GM23248 (cell line): ENCODE results near the gene SNTA1. TPM values are rescaled to one million over a fixed set of nuclear protein-coding genes. Genes with fewer than 3 reads are reported as not detected.
A peak's percentile ranks its signal among the peaks of the same experiment; 100 is the strongest.

Source experiments
- DNase-seq: peaks from one replicate; pipeline ENCODE4 v3.0.0-alpha.2; 2015
- H2AFZ ChIP-seq: fragments of 200-600 bp; sonication (generic); 2 replicates; pipeline ENCODE4 v1.6.1; 2016; ENCODE audit warnings: antibody characterized with exemption
- H3F3A ChIP-seq: fragments of 200-600 bp; sonication (generic); 2 replicates; pipeline ENCODE4 v1.6.1; 2016; ENCODE audit warnings: mild to moderate bottlenecking, antibody characterized with exemption, mixed run types; ENCODE audit not compliant: insufficient read depth
- H3K27ac ChIP-seq: fragments of 200-600 bp; sonication (generic); 2 replicates; pipeline ENCODE4 v1.5.1; 2016; ENCODE audit warnings: mild to moderate bottlenecking
- H3K27me3 ChIP-seq: fragments of 200-600 bp; sonication (generic); replicated peaks from 2 replicates; pipeline ENCODE4 v1.6.1; 2016; ENCODE audit warnings: mild to moderate bottlenecking; ENCODE audit not compliant: insufficient read depth
- H3K36me3 ChIP-seq: fragments of 200-600 bp; sonication (generic); 2 replicates; pipeline ENCODE4 v1.6.1; 2016; ENCODE audit warnings: low read depth, mild to moderate bottlenecking
- H3K4me1 ChIP-seq: fragments of 200-600 bp; sonication (generic); 2 replicates; pipeline ENCODE4 v1.6.1; 2016; ENCODE audit warnings: mild to moderate bottlenecking; ENCODE audit not compliant: insufficient read depth
- H3K4me2 ChIP-seq: fragments of 200-600 bp; sonication (generic); one replicate; pipeline ENCODE4 v1.6.1; 2016; ENCODE audit warnings: mild to moderate bottlenecking; ENCODE audit not compliant: unreplicated experiment
- H3K4me3 ChIP-seq: fragments of 200-600 bp; sonication (generic); 2 replicates; pipeline ENCODE4 v1.5.1; 2016; ENCODE audit warnings: mild to moderate bottlenecking
- H3K79me2 ChIP-seq: fragments of 200-600 bp; sonication (generic); 2 replicates; pipeline ENCODE4 v1.6.1; 2016; ENCODE audit warnings: mild to moderate bottlenecking; ENCODE audit not compliant: insufficient read depth
- H3K9ac ChIP-seq: fragments of 200-600 bp; sonication (generic); 2 replicates; pipeline ENCODE4 v1.6.1; 2016; ENCODE audit warnings: mild to moderate bottlenecking
- H3K9me2 ChIP-seq: fragments of 200-600 bp; sonication (generic); 2 replicates; pipeline ENCODE4 v1.6.1; 2016; ENCODE audit warnings: mixed run types, mild to moderate bottlenecking, moderate library complexity; ENCODE audit not compliant: insufficient read depth
- H3K9me3 ChIP-seq: fragments of 200-600 bp; sonication (generic); one replicate; pipeline ENCODE4 v1.6.1; 2017; ENCODE audit warnings: low read depth
- H4K20me1 ChIP-seq: fragments of 200-600 bp; sonication (generic); 2 replicates; pipeline ENCODE4 v1.6.0; 2016; ENCODE audit not compliant: insufficient read depth
- EZH2 ChIP-seq: fragments of 200-600 bp; sonication (generic); IDR thresholded peaks from 2 replicates; pipeline ENCODE4 v1.6.1; 2018; ENCODE audit warnings: antibody characterized with exemption, mild to moderate bottlenecking; ENCODE audit not compliant: insufficient read depth, poor library complexity, severe bottlenecking
- EZH2phosphoT487 ChIP-seq: fragments of 200-600 bp; sonication (generic); IDR thresholded peaks from 2 replicates; pipeline ENCODE4 v1.6.1; 2018; ENCODE audit warnings: antibody characterized with exemption, moderate library complexity, mild to moderate bottlenecking, low read depth; ENCODE audit not compliant: insufficient read depth
- WGBS, 2 experiments: methylation state at CpG; one replicate each; pipeline ENCODE4 v1.1.6; 2015 to 2017; ENCODE audit warnings: low lambda C conversion rate in 2 of 2, low coverage in 1 of 2; ENCODE audit errors: missing lambda C conversion rate in 2 of 2; 5-methylcytosine and 5-hydroxymethylcytosine counted together
- in situ Hi-C: fragments of 300-500 bp; cut with MboI; formaldehyde crosslinking; loops from 2 replicates; pipeline ENCODE4 v1.15.0; 2020
- polyA plus RNA-seq: library from polyadenylated mRNA; unstranded; fragments of >200 nt; fragmentation: Nextera tagmentation; extraction: Ambion mirVana; gene quantifications from 2 replicates; pipeline ENCODE4 v1.2.1, GENCODE V29; 2016
- total RNA-seq: library from RNA; depleted of rRNA; stranded (reverse); fragments of >200 nt; shearing (Covaris generic); gene quantifications from 2 replicates; pipeline ENCODE4 v1.2.3, GENCODE V29; 2014

SNTA1 gene
- total and polyA plus RNA-seq, 2 experiments from 2014 or later = 10.2 to 24.5 TPM

DNA sequence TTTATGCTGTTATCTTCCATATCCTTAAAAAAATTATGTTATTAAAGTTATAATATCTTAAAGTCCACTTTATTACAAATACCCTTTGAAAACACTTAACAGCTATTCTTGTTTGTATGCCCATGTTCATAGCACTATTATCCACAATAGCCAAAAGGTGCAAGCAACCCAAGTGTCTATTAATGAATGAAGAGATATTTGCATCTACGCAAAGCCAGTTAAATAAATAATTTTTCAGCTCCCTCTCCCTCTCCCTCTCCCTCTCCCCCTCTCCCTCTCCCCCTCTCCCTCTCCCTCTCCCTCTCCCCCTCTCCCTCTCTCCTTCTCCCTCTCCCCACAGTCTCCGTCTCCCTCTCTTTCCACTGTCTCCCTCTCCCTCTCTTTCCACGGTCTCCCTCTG is 55.3 kb downstream of the SNTA1 start:
- H3K27ac ChIP-seq = no peak overlapping the region

GRCh38 chr20:33387177-33387576 is 56.4 kb downstream of the SNTA1 start:
- no peaks in the 10 kb centered on the region for H3K9me2 ChIP-seq
- no peak overlapping the region for H3K4me3 ChIP-seq
- no peaks in the 10 kb centered on the region for H3K79me2 ChIP-seq
- peak overlapping the region; percentile 45; the same call in 1 of the 2 replicates for H3K9ac ChIP-seq
- peak; percentile 85 for DNase-seq
- H4K20me1 ChIP-seq = no peaks in the 10 kb centered on the region
- 32 to 49% methylated on average over 7 of the region's 7 CpGs for WGBS, 2 experiments
- peak overlapping the region; percentile 36 for H3K27ac ChIP-seq
- in situ Hi-C loops = no loop called here
- H3K9me3 ChIP-seq = no peaks in the 10 kb centered on the region
- peaks cover 19% of the 10 kb centered on the region; the same call in 1 of the 2 replicates for H3K36me3 ChIP-seq
- H3K4me1 ChIP-seq = peaks cover 9% of the 10 kb centered on the region
- no peak for TF ChIP-seq EZH2phosphoT487
- no peak for TF ChIP-seq EZH2
- H3F3A ChIP-seq = peaks cover 8% of the 10 kb centered on the region; the same call in 1 of the 2 replicates
- H3K27me3 ChIP-seq = no peaks in the 10 kb centered on the region
- H2AFZ ChIP-seq = no peak overlapping the region
- H3K4me2 ChIP-seq = no peak overlapping the region

More for the DNA sequence above, 55.3 kb downstream of the SNTA1 start:
- no peak overlapping the region for H3K4me2 ChIP-seq
- DNase-seq = no peak
- no peak overlapping the region for H3K4me3 ChIP-seq
- H3K4me1 ChIP-seq = peaks cover 14% of the 10 kb centered on the region
- no peaks in the 10 kb centered on the region for H3K9me3 ChIP-seq
- H2AFZ ChIP-seq = no peak overlapping the region
- no peak for TF ChIP-seq EZH2
- TF ChIP-seq EZH2phosphoT487 = no peak
- H3K79me2 ChIP-seq = no peaks in the 10 kb centered on the region
- no peaks in the 10 kb centered on the region for H3K27me3 ChIP-seq
- H3K9ac ChIP-seq = no peak overlapping the region
- H4K20me1 ChIP-seq = no peaks in the 10 kb centered on the region
- in situ Hi-C loops = no loop called here
- H3F3A ChIP-seq = peaks cover 19% of the 10 kb centered on the region
- 87 to 97% methylated on average over 3 of the region's 3 CpGs for WGBS, 2 experiments
- no peaks in the 10 kb centered on the region for H3K9me2 ChIP-seq
- H3K36me3 ChIP-seq = peaks cover 17% of the 10 kb centered on the region; the same call in 1 of the 2 replicates

DNA sequence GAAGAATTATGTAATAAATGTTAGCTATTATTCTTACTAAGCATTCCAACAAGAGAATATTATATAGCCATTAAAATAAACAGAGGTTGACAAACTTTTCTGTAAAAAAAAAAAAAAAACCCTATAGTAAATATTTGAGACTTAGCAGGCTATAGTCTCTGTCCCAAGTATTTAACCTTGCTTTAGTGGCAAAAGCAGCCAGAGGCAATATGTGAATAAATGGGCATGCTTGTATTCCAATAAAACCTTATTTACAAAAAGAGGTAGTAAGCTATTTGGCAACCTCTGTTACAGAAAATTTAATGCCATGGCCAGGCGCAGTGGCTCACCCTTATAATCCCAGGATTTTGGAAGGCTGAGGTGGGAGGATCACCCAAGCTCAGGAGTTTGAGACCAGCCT is 56.9 kb downstream of the SNTA1 start:
- Histone ChIP-seq H3K4me3 (no peak overlapping the region), H3K79me2 (no peaks in the 10 kb centered on the region), H3K27ac (peak overlapping the region; percentile 36), H3K4me2 (no peak overlapping the region), H3K9ac (peak overlapping the region; percentile 45; the same call in 1 of the 2 replicates), H2AFZ (no peak overlapping the region), H3K4me1 (peaks cover 4% of the 10 kb centered on the region), H3K9me2 (no peaks in the 10 kb centered on the region), H3K9me3 (no peaks in the 10 kb centered on the region), H3K27me3 (no peaks in the 10 kb centered on the region), H3K36me3 (peaks cover 21% of the 10 kb centered on the region; the same call in 1 of the 2 replicates), H3F3A (peaks cover 3% of the 10 kb centered on the region; the same call in 1 of the 2 replicates), H4K20me1 (no peaks in the 10 kb centered on the region)
- 100% methylated on average over 1 of the region's 1 CpG for WGBS, 2 experiments
- in situ Hi-C loops = no loop called here
- DNase-seq = no peak
- no peak for TF ChIP-seq EZH2phosphoT487
- TF ChIP-seq EZH2 = no peak

GRCh38 chr20:33377366-33377765 is 66.2 kb downstream of the SNTA1 start:
- no peak for TF ChIP-seq EZH2
- no peak for TF ChIP-seq EZH2phosphoT487
- no peaks in the 10 kb centered on the region for H3K27me3 ChIP-seq
- H3K36me3 ChIP-seq = peaks cover 14% of the 10 kb centered on the region; the same call in 1 of the 2 replicates
- H4K20me1 ChIP-seq = no peaks in the 10 kb centered on the region
- no peaks in the 10 kb centered on the region for H3K9me2 ChIP-seq
- H3F3A ChIP-seq = peaks cover 16% of the 10 kb centered on the region; the same call in 1 of the 2 replicates
- no peak for DNase-seq
- H3K9ac ChIP-seq = no peak overlapping the region
- in situ Hi-C loops = no loop called here
- H3K4me2 ChIP-seq = no peak overlapping the region
- H3K79me2 ChIP-seq = no peaks in the 10 kb centered on the region
- no peak overlapping the region for H3K4me3 ChIP-seq
- H2AFZ ChIP-seq = no peak overlapping the region
- WGBS, 2 experiments = 93 to 97% methylated on average over 2 of the region's 2 CpGs
- no peak overlapping the region for H3K27ac ChIP-seq
- peaks cover 19% of the 10 kb centered on the region for H3K4me1 ChIP-seq
- no peaks in the 10 kb centered on the region for H3K9me3 ChIP-seq
